SK-N-SH treated with all-trans-retinoic acid at 6 μM for 48 hours (cell line): ENCODE results near the gene CNTNAP2.

Source experiments
- ATAC-seq: fragments of 200-7000 bp; cut with Tn5 transposase; 3 replicates; pipeline ENCODE4 v1.9.1; 2020; ENCODE audit warnings: mild to moderate bottlenecking, moderate library complexity
- ARNTL ChIP-seq: fragments of 450-650 bp; formaldehyde crosslinking; IDR thresholded peaks from 2 replicates; pipeline ENCODE4 v1.5.0; 2020; ENCODE audit warnings: low read depth, mild to moderate bottlenecking, moderate library complexity, borderline replicate concordance
- BACH2 ChIP-seq: fragments of 250-450 bp; sonication (Bioruptor Pico); IDR thresholded peaks from 2 replicates; pipeline ENCODE4 v1.9.0; 2021; ENCODE audit warnings: mild to moderate bottlenecking, borderline replicate concordance
- CSDC2 ChIP-seq: fragments of 250-450 bp; sonication (Bioruptor Pico); IDR thresholded peaks from 2 replicates; pipeline ENCODE4 v1.5.0; 2020; ENCODE audit warnings: mild to moderate bottlenecking, moderate library complexity
- ESRRG ChIP-seq: fragments of 250-450 bp; sonication (Bioruptor Pico); IDR thresholded peaks from 2 replicates; pipeline ENCODE4 v1.6.1; 2021; ENCODE audit warnings: mild to moderate bottlenecking
- GLIS3 ChIP-seq: fragments of 250-450 bp; sonication (Bioruptor Pico); IDR thresholded peaks from 2 replicates; pipeline ENCODE4 v1.5.0; 2020; ENCODE audit warnings: mild to moderate bottlenecking, moderate library complexity
- ISL1 ChIP-seq: fragments of 250-450 bp; sonication (Bioruptor Pico); IDR thresholded peaks from 2 replicates; pipeline ENCODE4 v2.1.2; 2022; ENCODE audit warnings: mild to moderate bottlenecking, moderate library complexity
- PPARA ChIP-seq: fragments of 250-450 bp; sonication (Bioruptor Pico); IDR thresholded peaks from 2 replicates; pipeline ENCODE4 v1.5.0; 2020; ENCODE audit warnings: mild to moderate bottlenecking, borderline replicate concordance
- RARB ChIP-seq: fragments of 250-450 bp; sonication (Bioruptor Pico); IDR thresholded peaks from 2 replicates; pipeline ENCODE4 v1.8.0; 2021; ENCODE audit warnings: mild to moderate bottlenecking, moderate library complexity
- SNAI2 ChIP-seq: fragments of 250-450 bp; sonication (Bioruptor Pico); IDR thresholded peaks from 2 replicates; pipeline ENCODE4 v1.5.0; 2020; ENCODE audit warnings: mild to moderate bottlenecking, moderate library complexity
- TCF4 ChIP-seq: fragments of 250-450 bp; sonication (Bioruptor Pico); IDR thresholded peaks from 2 replicates; pipeline ENCODE4 v1.8.0; 2021; ENCODE audit warnings: mild to moderate bottlenecking, moderate library complexity, borderline replicate concordance
- TOX ChIP-seq: fragments of 250-450 bp; sonication (Bioruptor Pico); IDR thresholded peaks from 2 replicates; pipeline ENCODE4 v1.8.0; 2021; ENCODE audit warnings: mild to moderate bottlenecking, moderate library complexity, borderline replicate concordance
- ZC3H10 ChIP-seq: fragments of 250-450 bp; sonication (Bioruptor Pico); IDR thresholded peaks from 2 replicates; pipeline ENCODE4 v1.5.1; 2021; ENCODE audit warnings: mild to moderate bottlenecking, moderate library complexity
- ZFP3 ChIP-seq: fragments of 250-450 bp; sonication (Bioruptor Pico); IDR thresholded peaks from 2 replicates; pipeline ENCODE4 v1.5.0; 2020; ENCODE audit warnings: mild to moderate bottlenecking, moderate library complexity
- ZFP30 ChIP-seq: fragments of 450-650 bp; formaldehyde crosslinking; IDR thresholded peaks from 2 replicates; pipeline ENCODE4 v1.5.0; 2022; ENCODE audit warnings: mild to moderate bottlenecking, moderate library complexity
- ZNF565 ChIP-seq: fragments of 450-650 bp; formaldehyde crosslinking; conservative IDR thresholded peaks from 2 replicates; pipeline ENCODE4 v1.5.0; 2020; ENCODE audit warnings: low read depth, mild to moderate bottlenecking, moderate library complexity
- ZNF70 ChIP-seq: fragments of 450-650 bp; formaldehyde crosslinking; IDR thresholded peaks from 2 replicates; pipeline ENCODE4 v1.5.0; 2020; ENCODE audit warnings: mild to moderate bottlenecking, moderate library complexity
- ZNF8 ChIP-seq: fragments of 450-650 bp; formaldehyde crosslinking; IDR thresholded peaks from 2 replicates; pipeline ENCODE4 v1.5.0; 2020; ENCODE audit warnings: mild to moderate bottlenecking, moderate library complexity
- TF ChIP-seq, protein P1 (sequence below): fragments of 250-450 bp; sonication (Bioruptor Pico); IDR thresholded peaks from 2 replicates; pipeline ENCODE4 v1.5.0; 2020; ENCODE audit warnings: mild to moderate bottlenecking, moderate library complexity
- TF ChIP-seq, protein P2 (sequence below): fragments of 250-450 bp; sonication (Bioruptor Pico); IDR thresholded peaks from 2 replicates; pipeline ENCODE4 v1.8.0; 2020; ENCODE audit warnings: mild to moderate bottlenecking, moderate library complexity, borderline replicate concordance
- TF ChIP-seq, protein P3 (sequence below): fragments of 250-450 bp; sonication (Bioruptor Pico); IDR thresholded peaks from 2 replicates; pipeline ENCODE4 v1.8.0; 2021; ENCODE audit warnings: low read depth, mild to moderate bottlenecking, moderate library complexity, borderline replicate concordance
- TF ChIP-seq, protein P4 (sequence below): fragments of 250-450 bp; sonication (Bioruptor Pico); IDR thresholded peaks from 2 replicates; pipeline ENCODE4 v1.5.1; 2021; ENCODE audit warnings: mild to moderate bottlenecking, moderate library complexity
- TF ChIP-seq, protein P5 (sequence below): fragments of 250-450 bp; sonication (Bioruptor Pico); IDR thresholded peaks from 2 replicates; pipeline ENCODE4 v1.5.1; 2020; ENCODE audit warnings: low read depth, mild to moderate bottlenecking, moderate library complexity

Gene CNTNAP2

DNA sequence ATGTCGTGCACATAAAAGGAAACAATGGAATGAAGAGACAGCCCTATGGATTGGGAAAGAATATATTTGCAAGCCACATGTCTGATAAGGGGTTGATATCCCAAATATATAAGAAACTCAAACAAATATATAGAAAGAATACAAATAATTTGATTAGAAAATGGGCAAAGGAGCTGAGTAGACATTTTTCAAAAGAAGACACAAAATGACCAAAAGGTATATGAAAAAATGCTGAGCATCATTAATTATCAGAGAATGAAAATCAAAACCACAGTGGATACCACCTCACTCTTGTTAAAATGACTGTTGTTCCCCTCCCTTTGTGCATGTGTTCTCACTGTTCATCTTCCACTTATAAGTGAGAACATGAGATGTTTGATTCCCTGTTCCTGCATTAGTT is 175.3 kb downstream of the CNTNAP2 start:
- TF ChIP-seq ZNF8, result no peak
- TF ChIP-seq, protein P1, sequence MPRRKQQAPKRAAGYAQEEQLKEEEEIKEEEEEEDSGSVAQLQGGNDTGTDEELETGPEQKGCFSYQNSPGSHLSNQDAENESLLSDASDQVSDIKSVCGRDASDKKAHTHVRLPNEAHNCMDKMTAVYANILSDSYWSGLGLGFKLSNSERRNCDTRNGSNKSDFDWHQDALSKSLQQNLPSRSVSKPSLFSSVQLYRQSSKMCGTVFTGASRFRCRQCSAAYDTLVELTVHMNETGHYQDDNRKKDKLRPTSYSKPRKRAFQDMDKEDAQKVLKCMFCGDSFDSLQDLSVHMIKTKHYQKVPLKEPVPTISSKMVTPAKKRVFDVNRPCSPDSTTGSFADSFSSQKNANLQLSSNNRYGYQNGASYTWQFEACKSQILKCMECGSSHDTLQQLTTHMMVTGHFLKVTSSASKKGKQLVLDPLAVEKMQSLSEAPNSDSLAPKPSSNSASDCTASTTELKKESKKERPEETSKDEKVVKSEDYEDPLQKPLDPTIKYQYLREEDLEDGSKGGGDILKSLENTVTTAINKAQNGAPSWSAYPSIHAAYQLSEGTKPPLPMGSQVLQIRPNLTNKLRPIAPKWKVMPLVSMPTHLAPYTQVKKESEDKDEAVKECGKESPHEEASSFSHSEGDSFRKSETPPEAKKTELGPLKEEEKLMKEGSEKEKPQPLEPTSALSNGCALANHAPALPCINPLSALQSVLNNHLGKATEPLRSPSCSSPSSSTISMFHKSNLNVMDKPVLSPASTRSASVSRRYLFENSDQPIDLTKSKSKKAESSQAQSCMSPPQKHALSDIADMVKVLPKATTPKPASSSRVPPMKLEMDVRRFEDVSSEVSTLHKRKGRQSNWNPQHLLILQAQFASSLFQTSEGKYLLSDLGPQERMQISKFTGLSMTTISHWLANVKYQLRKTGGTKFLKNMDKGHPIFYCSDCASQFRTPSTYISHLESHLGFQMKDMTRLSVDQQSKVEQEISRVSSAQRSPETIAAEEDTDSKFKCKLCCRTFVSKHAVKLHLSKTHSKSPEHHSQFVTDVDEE, result no peak
- TF ChIP-seq ARNTL (CRISPR knock-in tag), result no peak
- TF ChIP-seq GLIS3 (CRISPR knock-in tag), result no peak
- TF ChIP-seq, protein P2, sequence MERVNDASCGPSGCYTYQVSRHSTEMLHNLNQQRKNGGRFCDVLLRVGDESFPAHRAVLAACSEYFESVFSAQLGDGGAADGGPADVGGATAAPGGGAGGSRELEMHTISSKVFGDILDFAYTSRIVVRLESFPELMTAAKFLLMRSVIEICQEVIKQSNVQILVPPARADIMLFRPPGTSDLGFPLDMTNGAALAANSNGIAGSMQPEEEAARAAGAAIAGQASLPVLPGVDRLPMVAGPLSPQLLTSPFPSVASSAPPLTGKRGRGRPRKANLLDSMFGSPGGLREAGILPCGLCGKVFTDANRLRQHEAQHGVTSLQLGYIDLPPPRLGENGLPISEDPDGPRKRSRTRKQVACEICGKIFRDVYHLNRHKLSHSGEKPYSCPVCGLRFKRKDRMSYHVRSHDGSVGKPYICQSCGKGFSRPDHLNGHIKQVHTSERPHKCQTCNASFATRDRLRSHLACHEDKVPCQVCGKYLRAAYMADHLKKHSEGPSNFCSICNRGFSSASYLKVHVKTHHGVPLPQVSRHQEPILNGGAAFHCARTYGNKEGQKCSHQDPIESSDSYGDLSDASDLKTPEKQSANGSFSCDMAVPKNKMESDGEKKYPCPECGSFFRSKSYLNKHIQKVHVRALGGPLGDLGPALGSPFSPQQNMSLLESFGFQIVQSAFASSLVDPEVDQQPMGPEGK (CRISPR knock-in tag), result no peak
- no peak for TF ChIP-seq SNAI2
- TF ChIP-seq TCF4 (CRISPR knock-in tag), result no peak
- no peak for TF ChIP-seq ZFP30 (CRISPR knock-in tag)
- TF ChIP-seq PPARA (CRISPR knock-in tag), result no peak
- TF ChIP-seq, all 23 proteins: peak for 0
- no peak for ATAC-seq

DNA sequence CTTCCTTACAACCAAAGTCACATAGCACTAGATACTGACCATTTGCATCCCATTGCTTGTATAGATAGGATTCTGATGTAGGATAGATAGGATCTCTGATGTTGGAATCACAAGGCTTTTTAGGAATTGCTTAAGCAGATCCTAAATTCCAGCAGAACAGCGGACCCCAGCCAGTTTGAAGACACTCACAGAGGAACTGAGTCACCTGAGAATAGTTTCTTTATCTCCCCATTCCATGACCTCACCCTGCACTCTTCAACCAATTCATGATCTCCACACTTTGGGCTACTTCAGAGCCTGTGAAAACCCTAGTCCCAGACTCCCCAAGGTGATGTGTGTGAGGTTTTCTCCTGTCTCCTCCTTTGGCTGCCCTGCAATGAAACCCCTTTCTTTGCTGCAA is 179.4 kb downstream of the CNTNAP2 start:
- no peak for ATAC-seq
- TF ChIP-seq, protein P2 (CRISPR knock-in tag), result no peak
- TF ChIP-seq BACH2 (no peak), CSDC2 (CRISPR knock-in tag) (no peak), ZC3H10 (no peak), ISL1 (no peak), ARNTL (CRISPR knock-in tag) (no peak), ZNF565 (CRISPR knock-in tag) (no peak), ZNF70 (CRISPR knock-in tag) (no peak), ESRRG (CRISPR knock-in tag) (no peak), ZFP3 (CRISPR knock-in tag) (no peak), PPARA (CRISPR knock-in tag) (no peak), ZFP30 (CRISPR knock-in tag) (no peak), RARB (no peak), GLIS3 (CRISPR knock-in tag) (no peak), TOX (CRISPR knock-in tag) (no peak)
- TF ChIP-seq, protein P3, sequence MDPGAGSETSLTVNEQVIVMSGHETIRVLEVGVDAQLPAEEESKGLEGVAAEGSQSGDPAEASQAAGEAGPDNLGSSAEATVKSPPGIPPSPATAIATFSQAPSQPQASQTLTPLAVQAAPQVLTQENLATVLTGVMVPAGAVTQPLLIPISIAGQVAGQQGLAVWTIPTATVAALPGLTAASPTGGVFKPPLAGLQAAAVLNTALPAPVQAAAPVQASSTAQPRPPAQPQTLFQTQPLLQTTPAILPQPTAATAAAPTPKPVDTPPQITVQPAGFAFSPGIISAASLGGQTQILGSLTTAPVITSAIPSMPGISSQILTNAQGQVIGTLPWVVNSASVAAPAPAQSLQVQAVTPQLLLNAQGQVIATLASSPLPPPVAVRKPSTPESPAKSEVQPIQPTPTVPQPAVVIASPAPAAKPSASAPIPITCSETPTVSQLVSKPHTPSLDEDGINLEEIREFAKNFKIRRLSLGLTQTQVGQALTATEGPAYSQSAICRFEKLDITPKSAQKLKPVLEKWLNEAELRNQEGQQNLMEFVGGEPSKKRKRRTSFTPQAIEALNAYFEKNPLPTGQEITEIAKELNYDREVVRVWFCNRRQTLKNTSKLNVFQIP, result no peak
- TF ChIP-seq, protein P1, result no peak
- TF ChIP-seq, protein P4, sequence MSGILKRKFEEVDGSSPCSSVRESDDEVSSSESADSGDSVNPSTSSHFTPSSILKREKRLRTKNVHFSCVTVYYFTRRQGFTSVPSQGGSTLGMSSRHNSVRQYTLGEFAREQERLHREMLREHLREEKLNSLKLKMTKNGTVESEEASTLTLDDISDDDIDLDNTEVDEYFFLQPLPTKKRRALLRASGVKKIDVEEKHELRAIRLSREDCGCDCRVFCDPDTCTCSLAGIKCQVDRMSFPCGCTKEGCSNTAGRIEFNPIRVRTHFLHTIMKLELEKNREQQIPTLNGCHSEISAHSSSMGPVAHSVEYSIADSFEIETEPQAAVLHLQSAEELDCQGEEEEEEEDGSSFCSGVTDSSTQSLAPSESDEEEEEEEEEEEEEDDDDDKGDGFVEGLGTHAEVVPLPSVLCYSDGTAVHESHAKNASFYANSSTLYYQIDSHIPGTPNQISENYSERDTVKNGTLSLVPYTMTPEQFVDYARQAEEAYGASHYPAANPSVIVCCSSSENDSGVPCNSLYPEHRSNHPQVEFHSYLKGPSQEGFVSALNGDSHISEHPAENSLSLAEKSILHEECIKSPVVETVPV, result no peak
- TF ChIP-seq, protein P5, sequence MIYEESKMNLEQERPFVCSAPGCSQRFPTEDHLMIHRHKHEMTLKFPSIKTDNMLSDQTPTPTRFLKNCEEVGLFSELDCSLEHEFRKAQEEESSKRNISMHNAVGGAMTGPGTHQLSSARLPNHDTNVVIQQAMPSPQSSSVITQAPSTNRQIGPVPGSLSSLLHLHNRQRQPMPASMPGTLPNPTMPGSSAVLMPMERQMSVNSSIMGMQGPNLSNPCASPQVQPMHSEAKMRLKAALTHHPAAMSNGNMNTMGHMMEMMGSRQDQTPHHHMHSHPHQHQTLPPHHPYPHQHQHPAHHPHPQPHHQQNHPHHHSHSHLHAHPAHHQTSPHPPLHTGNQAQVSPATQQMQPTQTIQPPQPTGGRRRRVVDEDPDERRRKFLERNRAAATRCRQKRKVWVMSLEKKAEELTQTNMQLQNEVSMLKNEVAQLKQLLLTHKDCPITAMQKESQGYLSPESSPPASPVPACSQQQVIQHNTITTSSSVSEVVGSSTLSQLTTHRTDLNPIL, result no peak
